OCI-LY1 (cell line): ENCODE data around the gene PKD1L1.

Experiments
- H2AFZ ChIP-seq: fragments of 200-600 bp; sonication (generic), shearing (Covaris generic); 2 replicates; pipeline ENCODE4 v1.6.0; 2014; ENCODE audit warnings: antibody characterized with exemption, mild to moderate bottlenecking, low read length
- H3F3A ChIP-seq: fragments of 200-600 bp; sonication (generic), shearing (Covaris generic); 2 replicates; pipeline ENCODE4 v1.6.0; 2014; ENCODE audit warnings: mild to moderate bottlenecking, antibody characterized with exemption, low read length, moderate library complexity; ENCODE audit not compliant: insufficient read depth
- H3K27ac ChIP-seq: fragments of 200-600 bp; sonication (generic); 2 replicates; pipeline ENCODE4 v1.5.1; 2014; ENCODE audit warnings: low read length, mixed run types, mild to moderate bottlenecking, low read depth; ENCODE audit not compliant: poor library complexity, severe bottlenecking
- H3K27me3 ChIP-seq: fragments of 200-600 bp; sonication (generic); 2 replicates; pipeline ENCODE4 v1.6.0; 2014; ENCODE audit warnings: antibody characterized with exemption, mild to moderate bottlenecking, low read length, moderate library complexity; ENCODE audit not compliant: insufficient read depth
- H3K36me3 ChIP-seq: fragments of 200-600 bp; sonication (generic); 2 replicates; pipeline ENCODE4 v1.6.1; 2014; ENCODE audit warnings: mild to moderate bottlenecking, antibody characterized with exemption, low read length, moderate library complexity, mixed read lengths; ENCODE audit not compliant: insufficient read depth
- H3K4me1 ChIP-seq: fragments of 200-600 bp; sonication (generic); 2 replicates; pipeline ENCODE4 v1.5.1; 2014; ENCODE audit warnings: mild to moderate bottlenecking, low read length, moderate library complexity; ENCODE audit not compliant: insufficient read depth, severe bottlenecking
- H3K4me2 ChIP-seq: fragments of 200-600 bp; sonication (generic), shearing (Covaris generic); 2 replicates; pipeline ENCODE4 v1.6.1; 2014; ENCODE audit warnings: low read length
- H3K4me3 ChIP-seq: fragments of 200-600 bp; sonication (generic); 2 replicates; pipeline ENCODE4 v1.5.1; 2014; ENCODE audit warnings: low read length, low read depth, mild to moderate bottlenecking, mixed read lengths; ENCODE audit not compliant: poor library complexity, severe bottlenecking
- H3K79me2 ChIP-seq: fragments of 200-600 bp; shearing (Covaris generic); 2 replicates; pipeline ENCODE4 v1.6.1; 2016; ENCODE audit warnings: mixed run types, low read length, mixed read lengths; ENCODE audit not compliant: insufficient read depth
- H3K9ac ChIP-seq: fragments of 200-600 bp; sonication (generic), shearing (Covaris generic); 2 replicates; pipeline ENCODE4 v1.6.1; 2014; ENCODE audit warnings: mild to moderate bottlenecking, low read length, mixed read lengths
- H3K9me2 ChIP-seq: fragments of 200-600 bp; sonication (generic), shearing (Covaris generic); 2 replicates; pipeline ENCODE4 v1.6.1; 2014; ENCODE audit warnings: low read depth, mild to moderate bottlenecking, low read length, mixed read lengths
- H3K9me3 ChIP-seq: fragments of 200-600 bp; shearing (Covaris generic); 2 replicates; pipeline ENCODE4 v1.6.1; 2014; ENCODE audit warnings: low read length, mixed read lengths
- H4K20me1 ChIP-seq: fragments of 200-600 bp; sonication (generic), shearing (Covaris generic); 2 replicates; pipeline ENCODE4 v1.6.0; 2016; ENCODE audit warnings: mild to moderate bottlenecking, low read length; ENCODE audit not compliant: insufficient read depth
- CTCF ChIP-seq: fragments of 200-600 bp; sonication (generic), shearing (Covaris generic); IDR thresholded peaks from 2 replicates; pipeline ENCODE4 v1.5.1; 2017; ENCODE audit warnings: mild to moderate bottlenecking, antibody characterized with exemption, low read length, moderate library complexity, mixed read lengths
- EZH2 ChIP-seq: fragments of 200-600 bp; sonication (generic), shearing (Covaris generic); IDR thresholded peaks from 2 replicates; pipeline ENCODE4 v1.8.0; 2017; ENCODE audit warnings: borderline replicate concordance, mixed run types, mild to moderate bottlenecking, antibody characterized with exemption, low read length, moderate library complexity, mixed read lengths

The PKD1L1 gene

GRCh38 chr7:47846138-47846836 lies 102.0 kb downstream of the PKD1L1 start:
- Histone ChIP-seq H3K27ac (no peak overlapping the region), H4K20me1 (no peaks in the 10 kb centered on the region), H3K4me3 (no peak overlapping the region), H3K9me3 (no peaks in the 10 kb centered on the region), H3K9ac (no peak overlapping the region), H2AFZ (no peak overlapping the region), H3K27me3 (0 out of 2 replicates have a peak, but pooled peaks cover 8% of the 10 kb centered on the region), H3K4me1 (peaks cover 6% of the 10 kb centered on the region), H3K36me3 (no peaks in the 10 kb centered on the region), H3K79me2 (no peaks in the 10 kb centered on the region), H3F3A (no peaks in the 10 kb centered on the region), H3K9me2 (no peaks in the 10 kb centered on the region), H3K4me2 (no peak overlapping the region)
- TF ChIP-seq EZH2 (no peak), CTCF (no peak)

GRCh38 chr7:47844311-47844710 lies 104.0 kb downstream of the PKD1L1 start:
- Histone ChIP-seq H3K9ac (no peak overlapping the region), H3K79me2 (no peaks in the 10 kb centered on the region), H4K20me1 (no peaks in the 10 kb centered on the region), H3K27me3 (0 out of 2 replicates have a peak, but pooled peaks cover 8% of the 10 kb centered on the region), H3K4me3 (no peak overlapping the region), H3K27ac (no peak overlapping the region), H3F3A (no peaks in the 10 kb centered on the region), H3K4me1 (peaks cover 9% of the 10 kb centered on the region), H2AFZ (no peak overlapping the region), H3K36me3 (no peaks in the 10 kb centered on the region), H3K9me3 (no peaks in the 10 kb centered on the region), H3K4me2 (no peak overlapping the region), H3K9me2 (no peaks in the 10 kb centered on the region)
- TF ChIP-seq CTCF (no peak), EZH2 (no peak)

GRCh38 chr7:47843291-47843690 lies 105.0 kb downstream of the PKD1L1 start:
- Histone ChIP-seq H3K27me3 (0 out of 2 replicates have a peak, but pooled peaks cover 8% of the 10 kb centered on the region), H4K20me1 (no peaks in the 10 kb centered on the region), H3K4me3 (no peak overlapping the region), H3K9me2 (no peaks in the 10 kb centered on the region), H3K27ac (no peak overlapping the region), H3K9me3 (no peaks in the 10 kb centered on the region), H3K4me1 (peaks cover 14% of the 10 kb centered on the region), H3K79me2 (no peaks in the 10 kb centered on the region), H2AFZ (no peak overlapping the region), H3K36me3 (no peaks in the 10 kb centered on the region), H3K9ac (no peak overlapping the region), H3K4me2 (no peak overlapping the region), H3F3A (no peaks in the 10 kb centered on the region)
- TF ChIP-seq EZH2 (no peak), CTCF (no peak)
